GM06990 (cell line): ENCODE results near the gene RORB.

ENCODE experiments used
- DNase-seq: peaks from one replicate; pipeline ENCODE4 v3.0.0-alpha.2; 2011; ENCODE audit not compliant: insufficient read length; ENCODE audit errors: extremely low read depth
- H3K27me3 ChIP-seq: replicated peaks from 2 replicates; pipeline ENCODE4 v1.6.0; 2011; ENCODE audit warnings: low read length; ENCODE audit not compliant: control insufficient read depth, insufficient read depth
- H3K36me3 ChIP-seq: 2 replicates; pipeline ENCODE4 v1.5.1; 2011; ENCODE audit warnings: low read length; ENCODE audit not compliant: control insufficient read depth, insufficient read depth
- H3K4me3 ChIP-seq: replicated peaks from 2 replicates; pipeline ENCODE4 v1.5.1; 2011; ENCODE audit warnings: low read depth, mild to moderate bottlenecking, control low read depth, low read length
- CTCF ChIP-seq: IDR thresholded peaks from 2 replicates; pipeline ENCODE4 v1.5.1; 2011; ENCODE audit warnings: low read length, control low read depth, mild to moderate bottlenecking, inconsistent platforms; ENCODE audit not compliant: insufficient read depth, poor library complexity, severe bottlenecking

Gene RORB

DNA sequence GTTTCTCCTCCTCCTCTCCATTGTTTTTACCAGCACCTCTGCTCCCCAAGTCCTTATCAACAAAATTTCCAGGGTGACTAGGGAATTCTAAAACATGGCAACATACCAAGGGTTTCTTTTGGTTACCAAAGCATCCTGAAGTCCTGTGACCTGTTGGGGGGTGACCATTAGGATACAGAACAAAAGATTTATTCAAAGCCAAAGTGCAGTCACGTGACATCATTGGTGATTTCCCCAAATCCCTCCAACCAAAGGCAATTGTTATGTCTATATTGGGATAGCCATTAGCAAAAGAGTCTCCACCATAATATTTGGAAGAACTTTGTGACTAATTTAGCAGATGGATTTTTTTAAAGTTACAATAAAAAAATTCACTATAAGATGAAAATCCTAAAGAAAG lies 222.2 kb downstream of the RORB start:
- Histone ChIP-seq H3K27me3 (no peaks in the 10 kb centered on the region), H3K36me3 (no peaks in the 10 kb centered on the region), H3K4me3 (no peak overlapping the region)
- TF ChIP-seq CTCF = no peak
- no peak for DNase-seq

DNA sequence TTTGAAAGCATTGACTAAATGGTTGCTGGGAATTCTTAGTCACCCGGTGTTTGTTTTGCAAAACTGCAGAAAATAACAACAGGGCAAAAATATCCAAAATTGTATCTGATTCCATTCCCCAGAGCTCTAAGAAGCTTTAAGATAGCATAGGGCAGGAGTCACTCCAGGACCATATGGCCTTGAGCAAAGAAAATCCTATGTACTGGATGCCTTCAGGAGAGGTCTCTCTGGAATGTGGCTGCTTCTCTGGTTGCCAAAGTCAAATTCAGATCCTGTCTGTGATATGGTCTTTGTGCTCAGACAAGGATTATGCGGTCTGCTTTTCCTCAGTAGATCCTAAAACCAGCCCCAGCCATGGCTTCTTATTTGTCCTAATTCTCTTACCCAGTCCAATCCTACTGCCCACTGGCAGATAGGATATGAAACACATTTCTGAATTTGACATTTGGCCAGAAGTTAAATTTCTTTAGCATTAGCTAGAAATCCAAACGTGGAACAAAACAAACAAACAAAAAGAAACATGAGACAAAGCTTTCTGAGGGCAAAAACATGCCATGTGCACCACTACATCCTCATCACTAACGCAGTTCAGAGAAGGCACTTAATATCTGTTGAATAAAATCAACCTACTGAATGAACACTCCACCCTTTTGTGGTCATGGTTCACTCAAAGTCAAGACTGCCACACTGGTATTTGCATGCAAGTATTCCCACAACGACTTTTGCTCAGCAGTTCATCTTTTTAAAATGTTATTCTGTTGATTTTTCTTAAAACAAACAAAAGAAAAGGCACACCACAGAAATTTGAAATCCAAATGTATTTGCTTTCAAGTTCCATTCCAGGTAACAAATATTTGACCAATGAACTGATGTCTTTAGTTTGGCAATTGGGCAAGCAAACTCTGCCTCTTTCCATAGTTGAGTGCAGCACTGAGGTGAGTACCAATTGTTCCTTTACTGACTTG lies 224.8 kb downstream of the RORB start:
- no peaks in the 10 kb centered on the region for H3K36me3 ChIP-seq
- no peak for DNase-seq
- TF ChIP-seq CTCF = no peak

DNA sequence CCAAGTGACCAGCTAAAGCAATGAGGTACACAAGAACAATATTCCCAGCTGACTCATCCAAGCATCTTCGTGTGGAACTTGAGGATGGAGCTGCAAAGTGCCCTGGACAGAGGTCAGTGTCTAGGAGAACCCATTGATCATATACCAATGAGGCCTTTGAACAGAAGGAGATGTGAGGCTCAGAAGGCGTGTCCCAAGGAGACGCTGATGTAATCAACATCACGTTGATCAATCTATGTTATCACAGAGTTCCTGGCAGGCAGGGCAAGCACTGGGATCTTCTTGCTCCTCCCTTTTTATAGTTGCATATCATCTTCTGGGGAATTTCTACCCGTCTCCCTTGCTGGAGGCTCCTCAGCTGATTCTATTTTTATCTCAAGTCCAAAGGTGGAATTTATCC lies 227.2 kb downstream of the RORB start:
- no peak for TF ChIP-seq CTCF
- Histone ChIP-seq H3K36me3 (no peaks in the 10 kb centered on the region), H3K27me3 (no peaks in the 10 kb centered on the region), H3K4me3 (no peak overlapping the region)
- no peak for DNase-seq

More for the DNA sequence above, 224.8 kb downstream of the RORB start:
- Histone ChIP-seq H3K27me3 (no peaks in the 10 kb centered on the region), H3K4me3 (no peak overlapping the region)

- no peaks in the 10 kb centered on the region for H3K36me3 ChIP-seq
- TF ChIP-seq CTCF = no peak
- DNase-seq = no peak
- no peak overlapping the region for H3K4me3 ChIP-seq
- H3K27me3 ChIP-seq = no peaks in the 10 kb centered on the region
Measured at GRCh38 chr9:74726581-74726980, 229.4 kb downstream of the RORB start.

DNA sequence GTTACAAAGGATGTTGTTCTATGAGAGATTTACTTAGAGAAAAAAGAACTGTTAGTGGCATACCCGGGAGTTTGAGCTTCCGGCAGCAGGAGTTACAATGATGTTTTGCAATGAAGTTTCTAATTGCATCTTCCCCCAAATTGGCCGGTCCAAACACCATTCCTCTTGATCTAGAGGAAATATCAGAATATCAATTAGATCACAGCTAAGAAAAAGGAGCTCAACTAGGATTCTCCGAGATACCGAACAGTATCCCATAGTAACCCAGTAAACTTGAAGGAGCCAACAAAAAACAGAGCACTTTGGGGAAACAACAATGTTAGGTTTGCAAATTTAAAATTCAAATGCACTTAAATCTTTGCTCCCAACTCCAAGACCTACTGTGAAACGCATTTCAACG lies 231.0 kb downstream of the RORB start:
- H3K4me3 ChIP-seq = no peak overlapping the region
- H3K27me3 ChIP-seq = no peaks in the 10 kb centered on the region
- DNase-seq = no peak
- no peak for TF ChIP-seq CTCF
- H3K36me3 ChIP-seq = no peaks in the 10 kb centered on the region

GRCh38 chr9:74729136-74729695 lies 232.1 kb downstream of the RORB start:
- no peak for TF ChIP-seq CTCF
- H3K36me3 ChIP-seq = no peaks in the 10 kb centered on the region
- no peak for DNase-seq
- no peak overlapping the region for H3K4me3 ChIP-seq
- H3K27me3 ChIP-seq = no peaks in the 10 kb centered on the region
